Measurements from ENCODE around the gene CLIP2. TPM values are rescaled to one million over a fixed set of nuclear protein-coding genes. Genes with fewer than 3 reads are reported as not detected.

Gene CLIP2
- total RNA-seq, 2 experiments from 2014 or later = 3.6 to 6.3 TPM

DNA sequence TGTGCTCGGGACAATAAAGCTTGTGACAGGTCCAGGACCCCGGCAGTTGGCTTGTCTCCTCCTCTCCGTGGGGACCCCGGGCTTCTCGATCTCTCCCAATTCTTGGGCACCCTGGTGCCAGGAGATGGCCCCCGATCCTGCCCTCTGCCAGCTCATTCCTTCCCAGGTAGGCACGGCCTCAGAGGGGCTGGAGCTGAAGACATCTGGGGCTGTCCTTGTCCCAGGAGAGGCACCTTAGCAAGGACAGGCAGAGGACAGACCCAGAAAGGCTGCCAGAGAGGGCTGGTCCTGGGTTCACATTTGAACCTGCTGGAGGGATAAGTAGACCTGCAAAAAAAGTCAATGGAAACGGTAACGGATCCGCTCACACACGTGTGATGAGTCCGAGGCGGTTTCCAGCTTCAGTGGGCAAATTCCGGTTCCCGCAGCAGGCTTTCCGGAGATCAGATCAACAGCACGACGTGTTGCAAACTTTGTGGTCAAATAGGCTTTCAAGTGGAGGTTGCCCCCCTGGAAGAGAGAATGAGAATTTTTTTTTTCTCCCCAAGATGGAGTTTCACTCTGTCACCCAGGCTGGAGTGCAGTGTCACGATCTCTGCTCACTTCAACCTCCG lies 116.8 kb downstream of the CLIP2 start:
- ChIA-PET CTCF (ENCODE audit: unreplicated experiment) (interaction anchor here (0.6 to 1.0 kb wide), 4 partner anchors 8 to 208 kb away, joined by 3 to 11 read pairs (median 8); no protein-coding TSS in a partner anchor), POLR2A (no interaction called here)
- intact Hi-C loops (cut with micrococcal nuclease; ENCODE audit: unreplicated experiment) = no loop called here
- H3K36me3 ChIP-seq (ENCODE audit: insufficient read depth, low read length) = no peaks in the 10 kb centered on the region
- BruUV-seq (replicated peaks) = no TSS peak
- no peaks in the 10 kb centered on the region for H3K9me2 ChIP-seq (ENCODE audit: insufficient read depth, low read length)
- H3K4me3 ChIP-seq (ENCODE audit: low read depth, low read length, poor library complexity, severe bottlenecking) = no peak overlapping the region
- H4K20me1 ChIP-seq (ENCODE audit: insufficient read depth, low read length) = no peaks in the 10 kb centered on the region
- TF ChIP-seq EZH2phosphoT487 (IDR thresholded peaks at IDR 0.05; ENCODE audit: borderline replicate concordance, low read depth, low read length) = no peak
- TF ChIP-seq, protein P1, sequence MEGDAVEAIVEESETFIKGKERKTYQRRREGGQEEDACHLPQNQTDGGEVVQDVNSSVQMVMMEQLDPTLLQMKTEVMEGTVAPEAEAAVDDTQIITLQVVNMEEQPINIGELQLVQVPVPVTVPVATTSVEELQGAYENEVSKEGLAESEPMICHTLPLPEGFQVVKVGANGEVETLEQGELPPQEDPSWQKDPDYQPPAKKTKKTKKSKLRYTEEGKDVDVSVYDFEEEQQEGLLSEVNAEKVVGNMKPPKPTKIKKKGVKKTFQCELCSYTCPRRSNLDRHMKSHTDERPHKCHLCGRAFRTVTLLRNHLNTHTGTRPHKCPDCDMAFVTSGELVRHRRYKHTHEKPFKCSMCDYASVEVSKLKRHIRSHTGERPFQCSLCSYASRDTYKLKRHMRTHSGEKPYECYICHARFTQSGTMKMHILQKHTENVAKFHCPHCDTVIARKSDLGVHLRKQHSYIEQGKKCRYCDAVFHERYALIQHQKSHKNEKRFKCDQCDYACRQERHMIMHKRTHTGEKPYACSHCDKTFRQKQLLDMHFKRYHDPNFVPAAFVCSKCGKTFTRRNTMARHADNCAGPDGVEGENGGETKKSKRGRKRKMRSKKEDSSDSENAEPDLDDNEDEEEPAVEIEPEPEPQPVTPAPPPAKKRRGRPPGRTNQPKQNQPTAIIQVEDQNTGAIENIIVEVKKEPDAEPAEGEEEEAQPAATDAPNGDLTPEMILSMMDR (conservative IDR thresholded peaks at IDR 0.05; ENCODE audit: low read length) = no peak
- no peaks in the 10 kb centered on the region for H3K79me2 ChIP-seq (ENCODE audit: insufficient read depth, low read depth, low read length)
- DNase-seq (ENCODE audit: low spot score) = no peak
- no peaks in the 10 kb centered on the region for H3K9me3 ChIP-seq (ENCODE audit: low read length)
- H3K4me2 ChIP-seq (ENCODE audit: low read length) = no peak overlapping the region
- no peak overlapping the region for H2AFZ ChIP-seq (ENCODE audit: low read length)
- H3K4me1 ChIP-seq (ENCODE audit: insufficient read depth, low read length, poor library complexity, severe bottlenecking) = no peaks in the 10 kb centered on the region
- no peak overlapping the region for H3K27ac ChIP-seq (ENCODE audit: low read depth, low read length, poor library complexity, severe bottlenecking)

DNA sequence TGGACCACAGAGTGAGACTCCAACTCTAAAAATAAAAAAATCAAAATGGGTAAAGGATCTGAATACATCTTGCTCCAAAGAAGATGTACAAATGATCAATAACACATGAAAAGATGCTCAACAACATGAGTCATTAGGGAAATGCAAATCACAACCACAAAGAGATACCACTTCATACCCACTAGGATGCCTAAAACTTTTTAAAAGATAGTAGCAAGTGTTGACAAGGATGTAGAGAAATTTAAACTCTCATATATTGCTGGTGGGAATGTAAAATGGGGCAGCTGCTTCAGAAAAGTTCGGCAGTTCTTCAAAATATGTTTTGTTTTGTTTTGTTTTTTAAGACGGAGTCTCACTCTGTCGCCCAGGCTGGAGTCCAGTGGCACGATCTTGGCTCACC lies 118.8 kb downstream of the CLIP2 start:
- Histone ChIP-seq H3K4me1 (ENCODE audit: insufficient read depth, low read length, poor library complexity, severe bottlenecking) (no peaks in the 10 kb centered on the region), H2AFZ (ENCODE audit: low read length) (no peak overlapping the region), H3K27ac (ENCODE audit: low read depth, low read length, poor library complexity, severe bottlenecking) (no peak overlapping the region), H3K4me3 (ENCODE audit: low read depth, low read length, poor library complexity, severe bottlenecking) (no peak overlapping the region), H4K20me1 (ENCODE audit: insufficient read depth, low read length) (no peaks in the 10 kb centered on the region), H3K9me3 (ENCODE audit: low read length) (no peaks in the 10 kb centered on the region), H3K4me2 (ENCODE audit: low read length) (no peak overlapping the region), H3K79me2 (ENCODE audit: insufficient read depth, low read depth, low read length) (no peaks in the 10 kb centered on the region), H3K36me3 (ENCODE audit: insufficient read depth, low read length) (no peaks in the 10 kb centered on the region), H3K9me2 (ENCODE audit: insufficient read depth, low read length) (no peaks in the 10 kb centered on the region)
- no peak for TF ChIP-seq EZH2phosphoT487 (IDR thresholded peaks at IDR 0.05; ENCODE audit: borderline replicate concordance, low read depth, low read length)
- TF ChIP-seq, protein P1 (conservative IDR thresholded peaks at IDR 0.05; ENCODE audit: low read length) = no peak
- CTCF ChIA-PET (ENCODE audit: unreplicated experiment) = no interaction called here
- POLR2A ChIA-PET = interaction anchor here (0.7 kb wide), 1 partner anchor 86 kb away, joined by 3 read pairs; no protein-coding TSS in a partner anchor
- BruUV-seq (replicated peaks) = no TSS peak
- no peak for DNase-seq (ENCODE audit: low spot score)
- intact Hi-C loops (cut with micrococcal nuclease; ENCODE audit: unreplicated experiment) = no loop called here

DNA sequence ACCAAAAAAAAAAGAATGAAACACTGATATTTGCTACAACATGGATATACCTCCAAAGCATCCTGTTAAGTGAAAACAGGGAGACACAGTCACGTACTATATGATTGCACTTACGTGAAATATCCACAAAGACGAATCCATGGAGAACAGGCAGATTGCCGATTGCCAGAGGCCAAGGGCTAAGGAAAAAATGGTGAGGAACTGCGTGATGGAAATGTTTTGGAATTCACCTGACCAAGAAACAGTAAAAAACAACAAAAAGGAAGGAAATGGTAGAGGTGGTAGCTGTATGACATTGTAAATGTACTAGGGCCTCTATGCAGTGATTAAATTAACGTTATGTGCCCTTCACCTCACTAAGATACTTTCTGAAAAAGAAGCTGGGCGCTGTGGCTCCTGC lies 120.4 kb downstream of the CLIP2 start:
- Histone ChIP-seq H3K4me3 (ENCODE audit: low read depth, low read length, poor library complexity, severe bottlenecking) (no peak overlapping the region), H2AFZ (ENCODE audit: low read length) (no peak overlapping the region), H3K4me1 (ENCODE audit: insufficient read depth, low read length, poor library complexity, severe bottlenecking) (no peaks in the 10 kb centered on the region), H3K9me2 (ENCODE audit: insufficient read depth, low read length) (no peaks in the 10 kb centered on the region), H3K79me2 (ENCODE audit: insufficient read depth, low read depth, low read length) (no peaks in the 10 kb centered on the region), H3K36me3 (ENCODE audit: insufficient read depth, low read length) (no peaks in the 10 kb centered on the region), H3K4me2 (ENCODE audit: low read length) (no peak overlapping the region), H3K27ac (ENCODE audit: low read depth, low read length, poor library complexity, severe bottlenecking) (no peak overlapping the region), H4K20me1 (ENCODE audit: insufficient read depth, low read length) (no peaks in the 10 kb centered on the region), H3K9me3 (ENCODE audit: low read length) (no peaks in the 10 kb centered on the region)
- intact Hi-C loops (cut with micrococcal nuclease; ENCODE audit: unreplicated experiment) = no loop called here
- no peak for DNase-seq (ENCODE audit: low spot score)
- ChIA-PET CTCF (ENCODE audit: unreplicated experiment) (interaction anchor here (1.4 kb wide), 1 partner anchor 9 kb away, joined by 3 read pairs; no protein-coding TSS in a partner anchor), POLR2A (interaction anchor here (0.8 kb wide), 1 partner anchor 20 kb away, joined by 3 read pairs; no protein-coding TSS in a partner anchor)
- BruUV-seq (replicated peaks) = no TSS peak
- TF ChIP-seq, protein P1 (conservative IDR thresholded peaks at IDR 0.05; ENCODE audit: low read length) = no peak
- TF ChIP-seq EZH2phosphoT487 (IDR thresholded peaks at IDR 0.05; ENCODE audit: borderline replicate concordance, low read depth, low read length) = no peak

All from OCI-LY7 (cell line).